Measurements from ENCODE around the gene CTNNA3.

Gene CTNNA3

DNA sequence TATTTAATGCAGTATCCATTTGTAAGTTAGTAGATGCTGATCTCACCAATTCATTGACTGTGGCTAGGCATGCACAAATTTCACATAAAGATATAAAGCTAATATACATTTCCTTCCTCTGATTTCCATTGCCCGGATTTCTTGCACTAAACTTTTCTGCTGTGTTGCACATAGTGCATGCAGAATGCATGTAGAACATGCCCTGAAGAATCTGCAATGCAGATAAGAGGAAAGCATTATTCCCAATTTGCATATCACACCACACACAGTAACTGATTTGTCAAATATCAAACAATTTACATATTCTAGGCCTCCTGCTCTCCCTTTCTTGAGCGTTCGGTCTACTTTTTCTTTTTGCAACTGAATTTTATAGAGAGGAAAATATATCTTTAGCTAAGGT, 646.0 kb downstream of the CTNNA3 start:
- no peak overlapping the region for H3K27ac ChIP-seq (ENCODE audit: insufficient read depth, low read length, poor library complexity, severe bottlenecking)
- no peaks in the 10 kb centered on the region for H3K9me3 ChIP-seq (ENCODE audit: control insufficient read depth, low read length)
- DNase-seq = no peak
- no peaks in the 10 kb centered on the region for H3K27me3 ChIP-seq (replicated peaks; ENCODE audit: control insufficient read depth, insufficient read depth, low read length, poor library complexity, severe bottlenecking)
- H3K4me3 ChIP-seq (ENCODE audit: insufficient read depth, low read depth, low read length, poor library complexity, severe bottlenecking) = no peak overlapping the region
- H3K4me1 ChIP-seq (ENCODE audit: control insufficient read depth, insufficient read depth, low read length, poor library complexity, severe bottlenecking) = no peaks in the 10 kb centered on the region
- no peaks in the 10 kb centered on the region for H3K36me3 ChIP-seq (ENCODE audit: control insufficient read depth, insufficient read depth, low read length)

DNA sequence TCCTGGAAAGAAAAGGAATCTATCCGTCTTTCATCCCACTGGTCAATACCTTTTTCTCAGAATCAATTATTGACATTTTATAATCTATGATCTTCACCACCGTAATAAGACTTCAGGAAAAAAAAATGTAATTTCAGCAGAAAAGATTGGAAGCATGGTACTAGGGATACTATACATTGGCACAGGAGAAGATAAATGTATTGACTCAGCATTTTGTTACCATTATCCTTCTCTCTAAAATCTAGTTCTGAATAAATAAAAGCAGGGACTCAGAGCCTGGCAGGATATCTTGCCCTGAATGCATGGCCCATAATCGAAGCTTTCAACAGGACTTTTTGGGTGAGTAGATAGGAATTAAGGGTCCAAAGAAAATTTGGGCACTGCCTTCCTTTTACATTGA, 649.5 kb downstream of the CTNNA3 start:
- Histone ChIP-seq H3K27ac (ENCODE audit: insufficient read depth, low read length, poor library complexity, severe bottlenecking) (no peak overlapping the region), H3K9me3 (ENCODE audit: control insufficient read depth, low read length) (no peaks in the 10 kb centered on the region), H3K4me3 (ENCODE audit: insufficient read depth, low read depth, low read length, poor library complexity, severe bottlenecking) (no peak overlapping the region), H3K36me3 (ENCODE audit: control insufficient read depth, insufficient read depth, low read length) (no peaks in the 10 kb centered on the region), H3K27me3 (replicated peaks; ENCODE audit: control insufficient read depth, insufficient read depth, low read length, poor library complexity, severe bottlenecking) (no peaks in the 10 kb centered on the region), H3K4me1 (ENCODE audit: control insufficient read depth, insufficient read depth, low read length, poor library complexity, severe bottlenecking) (no peaks in the 10 kb centered on the region)
- DNase-seq = no peak

DNA sequence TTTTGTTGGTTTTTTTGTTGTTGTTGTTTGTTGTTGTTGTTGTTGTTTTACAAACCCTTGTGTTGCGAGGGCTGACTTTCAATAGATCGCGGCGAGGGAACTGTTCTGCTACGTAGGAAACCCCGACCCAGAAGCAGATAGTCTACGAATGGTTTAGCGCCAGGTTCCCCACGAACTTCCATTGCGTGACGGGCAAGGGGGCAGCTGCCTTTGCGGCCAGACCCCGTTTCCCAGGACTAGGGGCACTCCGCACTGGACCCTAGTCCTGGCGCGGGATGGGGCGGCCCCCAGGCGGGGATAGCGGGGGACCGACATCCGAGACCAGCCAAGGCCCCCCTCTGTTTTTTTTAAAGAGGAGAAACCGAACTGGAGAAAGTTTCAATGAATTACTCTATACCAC, 650.6 kb downstream of the CTNNA3 start:
- Histone ChIP-seq H3K27ac (ENCODE audit: insufficient read depth, low read length, poor library complexity, severe bottlenecking) (no peak overlapping the region), H3K4me3 (ENCODE audit: insufficient read depth, low read depth, low read length, poor library complexity, severe bottlenecking) (no peak overlapping the region), H3K36me3 (ENCODE audit: control insufficient read depth, insufficient read depth, low read length) (no peaks in the 10 kb centered on the region), H3K27me3 (replicated peaks; ENCODE audit: control insufficient read depth, insufficient read depth, low read length, poor library complexity, severe bottlenecking) (no peaks in the 10 kb centered on the region), H3K4me1 (ENCODE audit: control insufficient read depth, insufficient read depth, low read length, poor library complexity, severe bottlenecking) (no peaks in the 10 kb centered on the region), H3K9me3 (ENCODE audit: control insufficient read depth, low read length) (no peaks in the 10 kb centered on the region)
- DNase-seq = no peak

DNA sequence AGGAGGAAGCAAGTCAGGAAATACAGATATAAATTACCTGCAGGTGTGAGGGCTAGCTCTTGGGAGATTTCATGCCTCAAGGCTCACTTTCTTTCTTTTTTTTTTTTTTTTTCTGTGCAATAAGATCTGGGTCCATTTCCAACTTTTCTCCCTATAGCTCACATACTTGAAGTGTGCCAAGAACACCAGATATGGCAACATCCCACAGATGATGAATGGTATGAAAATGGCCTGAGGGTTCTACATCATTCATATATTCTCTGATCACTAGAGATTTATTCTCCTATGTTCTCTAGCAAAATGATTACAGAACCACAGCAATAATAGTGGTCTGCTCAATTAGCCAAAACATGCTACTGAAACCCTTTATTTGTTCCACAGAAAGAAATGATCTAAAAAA, 653.0 kb downstream of the CTNNA3 start:
- no peak for DNase-seq
- H3K9me3 ChIP-seq (ENCODE audit: control insufficient read depth, low read length) = no peaks in the 10 kb centered on the region
- no peak overlapping the region for H3K27ac ChIP-seq (ENCODE audit: insufficient read depth, low read length, poor library complexity, severe bottlenecking)
- no peaks in the 10 kb centered on the region for H3K27me3 ChIP-seq (replicated peaks; ENCODE audit: control insufficient read depth, insufficient read depth, low read length, poor library complexity, severe bottlenecking)
- no peaks in the 10 kb centered on the region for H3K4me1 ChIP-seq (ENCODE audit: control insufficient read depth, insufficient read depth, low read length, poor library complexity, severe bottlenecking)
- no peak overlapping the region for H3K4me3 ChIP-seq (ENCODE audit: insufficient read depth, low read depth, low read length, poor library complexity, severe bottlenecking)
- H3K36me3 ChIP-seq (ENCODE audit: control insufficient read depth, insufficient read depth, low read length) = no peaks in the 10 kb centered on the region

DNA sequence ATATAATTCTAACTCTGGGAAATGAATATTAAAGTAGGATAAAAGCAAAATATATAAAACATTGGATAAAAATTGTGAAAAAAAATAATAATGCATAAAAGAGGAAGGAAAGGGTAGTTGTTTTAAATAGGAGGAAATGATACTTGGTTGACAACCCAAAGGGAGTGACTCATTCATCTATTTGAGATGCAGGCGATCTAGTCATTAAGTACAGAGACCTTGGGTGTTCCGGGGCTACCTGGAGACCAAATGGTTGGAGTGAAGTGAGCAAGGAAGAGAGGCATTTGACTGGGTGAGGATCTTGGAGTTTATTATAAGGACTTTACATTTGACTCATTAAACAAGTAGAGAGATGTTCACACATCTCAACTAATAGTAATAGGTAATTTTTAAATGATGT, 659.2 kb downstream of the CTNNA3 start:
- Histone ChIP-seq H3K9me3 (ENCODE audit: control insufficient read depth, low read length) (no peaks in the 10 kb centered on the region), H3K4me3 (ENCODE audit: insufficient read depth, low read depth, low read length, poor library complexity, severe bottlenecking) (no peak overlapping the region), H3K36me3 (ENCODE audit: control insufficient read depth, insufficient read depth, low read length) (no peaks in the 10 kb centered on the region), H3K27me3 (replicated peaks; ENCODE audit: control insufficient read depth, insufficient read depth, low read length, poor library complexity, severe bottlenecking) (no peaks in the 10 kb centered on the region), H3K27ac (ENCODE audit: insufficient read depth, low read length, poor library complexity, severe bottlenecking) (no peak overlapping the region), H3K4me1 (ENCODE audit: control insufficient read depth, insufficient read depth, low read length, poor library complexity, severe bottlenecking) (no peaks in the 10 kb centered on the region)
- DNase-seq = no peak

DNA sequence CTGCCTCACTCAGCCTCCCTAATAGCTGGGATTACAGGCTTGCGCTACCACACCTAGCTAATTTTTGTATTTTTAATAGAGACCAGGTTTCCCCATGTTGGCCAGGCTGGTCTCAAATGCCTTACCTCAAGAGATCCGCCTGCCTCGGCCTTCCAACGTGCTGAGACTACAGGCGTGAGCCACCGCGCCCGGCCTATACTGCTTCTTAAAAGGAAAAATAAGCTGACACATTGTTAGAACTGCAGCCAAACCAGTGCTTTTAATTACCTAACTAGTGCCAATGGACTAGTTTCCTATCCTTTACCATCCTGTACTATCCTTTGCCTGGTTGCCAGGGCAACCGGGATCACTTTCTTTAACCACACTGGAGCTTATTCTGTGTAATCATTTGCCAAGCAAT, 662.1 kb downstream of the CTNNA3 start:
- Histone ChIP-seq H3K36me3 (ENCODE audit: control insufficient read depth, insufficient read depth, low read length) (no peaks in the 10 kb centered on the region), H3K27me3 (replicated peaks; ENCODE audit: control insufficient read depth, insufficient read depth, low read length, poor library complexity, severe bottlenecking) (no peaks in the 10 kb centered on the region), H3K4me3 (ENCODE audit: insufficient read depth, low read depth, low read length, poor library complexity, severe bottlenecking) (no peak overlapping the region), H3K27ac (ENCODE audit: insufficient read depth, low read length, poor library complexity, severe bottlenecking) (no peak overlapping the region), H3K9me3 (ENCODE audit: control insufficient read depth, low read length) (no peaks in the 10 kb centered on the region), H3K4me1 (ENCODE audit: control insufficient read depth, insufficient read depth, low read length, poor library complexity, severe bottlenecking) (no peaks in the 10 kb centered on the region)
- no peak for DNase-seq

DNA sequence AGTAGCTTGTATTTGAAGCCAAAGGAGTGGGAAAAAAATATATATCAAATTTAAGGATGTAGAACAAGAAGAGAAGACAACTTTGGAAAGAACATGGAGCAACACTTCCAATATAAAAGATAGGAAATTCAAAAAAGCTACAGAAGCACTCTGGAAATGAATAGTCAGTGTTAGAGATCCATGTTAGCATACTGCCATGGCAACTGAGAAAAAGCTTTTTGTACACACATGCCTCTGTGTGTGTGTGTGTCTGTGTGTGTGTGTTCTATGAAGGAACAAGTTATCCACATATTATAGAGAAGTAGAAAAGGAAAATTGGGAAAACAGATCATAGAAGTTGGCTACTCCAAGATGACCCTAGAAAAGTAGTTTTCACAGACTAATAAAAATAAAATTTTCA, 673.9 kb downstream of the CTNNA3 start:
- no peak for DNase-seq
- no peaks in the 10 kb centered on the region for H3K27me3 ChIP-seq (replicated peaks; ENCODE audit: control insufficient read depth, insufficient read depth, low read length, poor library complexity, severe bottlenecking)
- H3K9me3 ChIP-seq (ENCODE audit: control insufficient read depth, low read length) = no peaks in the 10 kb centered on the region
- no peak overlapping the region for H3K27ac ChIP-seq (ENCODE audit: insufficient read depth, low read length, poor library complexity, severe bottlenecking)
- no peaks in the 10 kb centered on the region for H3K4me1 ChIP-seq (ENCODE audit: control insufficient read depth, insufficient read depth, low read length, poor library complexity, severe bottlenecking)
- no peak overlapping the region for H3K4me3 ChIP-seq (ENCODE audit: insufficient read depth, low read depth, low read length, poor library complexity, severe bottlenecking)
- H3K36me3 ChIP-seq (ENCODE audit: control insufficient read depth, insufficient read depth, low read length) = no peaks in the 10 kb centered on the region

DNA sequence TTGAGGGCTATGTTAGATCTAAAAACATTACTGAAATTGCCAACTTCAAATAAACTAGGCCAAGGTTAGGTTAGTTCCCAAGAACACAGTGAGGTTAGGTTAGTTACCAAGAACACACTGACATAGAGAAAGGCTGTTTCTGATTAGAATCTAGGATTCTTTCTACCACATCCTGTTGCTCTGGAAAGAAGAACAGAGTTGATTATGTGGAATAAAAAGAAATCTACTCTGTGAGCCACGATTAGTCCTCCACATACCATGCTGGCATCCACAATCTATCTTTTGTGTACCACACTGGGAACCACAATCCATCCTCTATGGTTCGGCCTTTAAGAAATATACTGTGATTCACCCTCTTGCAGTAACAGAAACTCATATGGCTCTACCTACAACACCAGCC, 678.8 kb downstream of the CTNNA3 start:
- Histone ChIP-seq H3K27me3 (replicated peaks; ENCODE audit: control insufficient read depth, insufficient read depth, low read length, poor library complexity, severe bottlenecking) (no peaks in the 10 kb centered on the region), H3K4me1 (ENCODE audit: control insufficient read depth, insufficient read depth, low read length, poor library complexity, severe bottlenecking) (no peaks in the 10 kb centered on the region), H3K27ac (ENCODE audit: insufficient read depth, low read length, poor library complexity, severe bottlenecking) (no peak overlapping the region), H3K36me3 (ENCODE audit: control insufficient read depth, insufficient read depth, low read length) (no peaks in the 10 kb centered on the region), H3K4me3 (ENCODE audit: insufficient read depth, low read depth, low read length, poor library complexity, severe bottlenecking) (no peak overlapping the region), H3K9me3 (ENCODE audit: control insufficient read depth, low read length) (no peaks in the 10 kb centered on the region)
- no peak for DNase-seq

DNA sequence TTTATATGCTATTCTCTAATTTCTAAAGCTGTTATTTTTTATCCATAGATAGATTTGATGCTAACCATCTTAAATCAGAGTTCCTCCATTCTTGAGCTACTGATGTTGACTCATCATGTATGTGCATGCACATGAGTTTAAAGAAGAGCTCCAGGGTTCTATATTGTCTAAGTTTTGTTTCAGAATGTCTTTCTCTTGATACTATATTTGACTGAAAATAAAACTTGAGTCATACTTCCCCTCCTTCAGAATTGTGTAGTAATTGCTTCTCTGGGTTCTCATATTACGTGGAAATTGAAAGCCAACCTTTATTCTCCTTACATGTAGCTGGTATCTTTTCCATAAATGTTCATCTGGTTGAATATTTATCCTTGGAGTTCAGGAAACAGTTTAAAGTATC, 680.8 kb downstream of the CTNNA3 start:
- H3K36me3 ChIP-seq (ENCODE audit: control insufficient read depth, insufficient read depth, low read length) = no peaks in the 10 kb centered on the region
- no peak overlapping the region for H3K4me3 ChIP-seq (ENCODE audit: insufficient read depth, low read depth, low read length, poor library complexity, severe bottlenecking)
- H3K27ac ChIP-seq (ENCODE audit: insufficient read depth, low read length, poor library complexity, severe bottlenecking) = no peak overlapping the region
- no peaks in the 10 kb centered on the region for H3K27me3 ChIP-seq (replicated peaks; ENCODE audit: control insufficient read depth, insufficient read depth, low read length, poor library complexity, severe bottlenecking)
- no peaks in the 10 kb centered on the region for H3K9me3 ChIP-seq (ENCODE audit: control insufficient read depth, low read length)
- no peaks in the 10 kb centered on the region for H3K4me1 ChIP-seq (ENCODE audit: control insufficient read depth, insufficient read depth, low read length, poor library complexity, severe bottlenecking)
- DNase-seq = no peak

DNA sequence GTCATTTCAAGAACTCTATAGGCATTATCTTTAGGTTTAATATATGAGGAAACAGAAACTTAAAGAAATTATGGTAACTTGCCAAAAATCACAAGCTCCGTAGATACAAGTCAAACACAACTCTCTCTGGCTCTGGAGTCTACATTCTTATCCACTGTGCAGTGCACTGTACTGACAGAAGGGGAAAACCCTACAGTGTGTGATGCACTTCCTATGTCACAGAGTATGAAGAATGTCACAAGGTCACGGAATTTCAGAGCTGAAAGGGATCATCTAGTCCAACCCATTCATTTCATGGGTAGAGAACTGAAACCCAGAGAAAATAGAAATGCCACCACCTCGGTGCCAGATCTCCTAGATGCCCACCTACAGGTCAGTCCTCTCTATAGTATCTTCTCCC, 684.0 kb downstream of the CTNNA3 start:
- H3K4me1 ChIP-seq (ENCODE audit: control insufficient read depth, insufficient read depth, low read length, poor library complexity, severe bottlenecking) = no peaks in the 10 kb centered on the region
- no peaks in the 10 kb centered on the region for H3K9me3 ChIP-seq (ENCODE audit: control insufficient read depth, low read length)
- H3K27me3 ChIP-seq (replicated peaks; ENCODE audit: control insufficient read depth, insufficient read depth, low read length, poor library complexity, severe bottlenecking) = no peaks in the 10 kb centered on the region
- H3K27ac ChIP-seq (ENCODE audit: insufficient read depth, low read length, poor library complexity, severe bottlenecking) = no peak overlapping the region
- no peak overlapping the region for H3K4me3 ChIP-seq (ENCODE audit: insufficient read depth, low read depth, low read length, poor library complexity, severe bottlenecking)
- no peaks in the 10 kb centered on the region for H3K36me3 ChIP-seq (ENCODE audit: control insufficient read depth, insufficient read depth, low read length)
- no peak for DNase-seq

DNA sequence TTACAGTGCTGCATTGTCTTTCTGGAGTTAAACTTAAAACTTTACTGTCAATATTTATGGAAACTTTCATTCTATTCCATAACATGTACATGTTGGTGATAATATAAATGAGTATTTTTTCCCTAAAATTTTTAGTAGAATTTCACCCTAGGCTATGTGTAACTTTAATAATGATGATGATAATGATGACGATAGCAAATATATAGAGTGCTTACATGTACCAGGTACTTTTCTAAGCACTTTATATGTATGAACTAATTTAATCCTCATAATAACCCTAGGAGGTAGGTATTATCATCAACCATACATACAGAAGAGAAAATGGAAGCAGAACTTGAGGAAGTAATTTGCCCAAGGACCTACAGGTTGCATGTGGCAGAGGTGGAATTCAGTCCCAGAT, 684.5 kb downstream of the CTNNA3 start:
- H3K4me1 ChIP-seq (ENCODE audit: control insufficient read depth, insufficient read depth, low read length, poor library complexity, severe bottlenecking) = no peaks in the 10 kb centered on the region
- H3K4me3 ChIP-seq (ENCODE audit: insufficient read depth, low read depth, low read length, poor library complexity, severe bottlenecking) = no peak overlapping the region
- no peaks in the 10 kb centered on the region for H3K36me3 ChIP-seq (ENCODE audit: control insufficient read depth, insufficient read depth, low read length)
- H3K27me3 ChIP-seq (replicated peaks; ENCODE audit: control insufficient read depth, insufficient read depth, low read length, poor library complexity, severe bottlenecking) = no peaks in the 10 kb centered on the region
- H3K9me3 ChIP-seq (ENCODE audit: control insufficient read depth, low read length) = no peaks in the 10 kb centered on the region
- DNase-seq = no peak
- no peak overlapping the region for H3K27ac ChIP-seq (ENCODE audit: insufficient read depth, low read length, poor library complexity, severe bottlenecking)
